Measurements from ENCODE around the gene AP4E1.
"Not testable (repeated sequence)": the region's sequence is repeated elsewhere in the genome, so short reads cannot be mapped to it uniquely, and the experiment has no call there.

AP4E1 gene

DNA sequence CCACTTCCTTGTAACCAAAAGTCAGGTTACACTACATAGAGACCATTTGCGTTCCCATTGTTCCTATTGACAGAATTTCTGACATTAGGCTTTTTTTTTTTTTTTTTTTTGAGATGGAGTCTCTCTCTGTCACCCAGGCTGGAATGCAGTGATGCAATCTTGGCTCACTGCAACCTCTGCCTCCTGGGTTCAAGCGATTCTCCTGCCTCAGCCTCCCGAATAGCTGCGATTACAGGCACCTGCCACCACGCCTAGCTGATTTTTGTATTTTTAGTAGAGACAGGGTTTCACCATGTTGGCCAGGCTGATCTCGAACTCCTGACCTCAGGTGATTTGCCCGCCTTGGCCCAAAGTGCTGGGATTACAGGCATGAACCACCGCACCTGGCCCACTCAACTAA, 7.1 kb upstream of the AP4E1 start:
- H3K9ac ChIP-seq (ENCODE audit: low read depth, low read length, poor library complexity); H2AK5ac ChIP-seq (ENCODE audit: low read depth, low read length); DNase-seq (ENCODE audit: low spot score); H3K23ac ChIP-seq (ENCODE audit: low read depth, low read length, poor library complexity); H3K27ac ChIP-seq (replicated peaks; ENCODE audit: low read length); H4K91ac ChIP-seq (ENCODE audit: low read depth, low read length, poor library complexity); H3K36me3 ChIP-seq (replicated peaks in 1 of 2; ENCODE audit: control insufficient read depth in 2 of 2, insufficient read depth in 2 of 2, low read length in 2 of 2); H3K18ac ChIP-seq (ENCODE audit: low read length); H3K14ac ChIP-seq (ENCODE audit: low read length); H2BK12ac ChIP-seq (ENCODE audit: low read length); H3K9me3 ChIP-seq (replicated peaks in 1 of 2; ENCODE audit: control insufficient read depth in 2 of 2, insufficient read depth in 1 of 2, low read depth in 1 of 2, low read length in 2 of 2); H3K27me3 ChIP-seq (ENCODE audit: control insufficient read depth in 3 of 3, insufficient read depth in 3 of 3, low read depth in 1 of 3, low read length in 3 of 3); H3K4me1 ChIP-seq (ENCODE audit: control insufficient read depth in 2 of 2, insufficient read depth in 1 of 2, low read depth in 1 of 2, low read length in 2 of 2); H2AFZ ChIP-seq (ENCODE audit: low read length); H3K79me1 ChIP-seq (ENCODE audit: low read depth, low read length); H3K4me3 ChIP-seq (ENCODE audit: low read length in 2 of 2); H2BK15ac ChIP-seq (ENCODE audit: low read length); H3K4ac ChIP-seq (ENCODE audit: low read length); H2BK5ac ChIP-seq (ENCODE audit: low read length); H2BK120ac ChIP-seq (ENCODE audit: low read depth, low read length); H4K8ac ChIP-seq (ENCODE audit: low read depth, low read length); H3K4me2 ChIP-seq (ENCODE audit: insufficient read depth, low read length, poor library complexity, severe bottlenecking): not testable (repeated sequence)
- WGBS, 2 donors (ENCODE audit: extremely low coverage in 2 of 2, insufficient read length in 2 of 2, insufficient replicate concordance in 1 of 2): no CpG with 5 or more reads among the region's 8 CpGs

DNA sequence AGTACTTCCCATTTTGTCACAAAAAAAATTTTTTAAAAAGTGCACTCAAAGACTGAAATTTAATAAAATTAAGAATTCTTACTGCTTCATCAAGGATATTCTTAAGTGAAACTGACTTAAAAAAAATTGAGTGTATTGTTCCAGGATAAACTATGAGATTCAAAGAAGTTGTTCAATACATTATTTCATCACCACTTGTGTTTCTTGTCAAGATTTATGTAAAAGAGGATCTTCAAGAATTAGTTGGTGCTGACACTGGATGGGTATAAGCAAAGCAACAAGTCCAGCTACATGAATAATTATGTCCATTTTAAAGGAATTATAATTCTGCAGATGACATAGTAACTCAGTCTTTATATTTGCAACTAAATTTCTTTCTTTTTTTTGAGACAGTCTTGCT, 4.3 kb upstream of the AP4E1 start:
- Histone ChIP-seq H4K91ac (ENCODE audit: low read depth, low read length, poor library complexity) (no peak overlapping the region), H3K27ac (replicated peaks; ENCODE audit: low read length) (no peak overlapping the region), H3K9me3 (replicated peaks in 1 of 2; ENCODE audit: control insufficient read depth in 2 of 2, insufficient read depth in 1 of 2, low read depth in 1 of 2, low read length in 2 of 2) (no peaks in the 10 kb centered on the region), H3K4me3 (ENCODE audit: low read length in 2 of 2) (no peak overlapping the region), H2BK15ac (ENCODE audit: low read length) (no peak overlapping the region), H3K18ac (ENCODE audit: low read length) (no peak overlapping the region), H4K8ac (ENCODE audit: low read depth, low read length) (no peak overlapping the region), H3K79me1 (ENCODE audit: low read depth, low read length) (no peaks in the 10 kb centered on the region), H3K4me2 (ENCODE audit: insufficient read depth, low read length, poor library complexity, severe bottlenecking) (no peak overlapping the region), H2AK5ac (ENCODE audit: low read depth, low read length) (no peak overlapping the region), H3K23ac (ENCODE audit: low read depth, low read length, poor library complexity) (no peak overlapping the region), H2BK12ac (ENCODE audit: low read length) (no peak overlapping the region), H3K4ac (ENCODE audit: low read length) (no peak overlapping the region), H3K36me3 (replicated peaks in 1 of 2; ENCODE audit: control insufficient read depth in 2 of 2, insufficient read depth in 2 of 2, low read length in 2 of 2) (peaks cover 0 to 4% of the 10 kb centered on the region in 2 donors), H3K4me1 (ENCODE audit: control insufficient read depth in 2 of 2, insufficient read depth in 1 of 2, low read depth in 1 of 2, low read length in 2 of 2) (peaks cover 3 to 5% of the 10 kb centered on the region in 2 donors), H3K14ac (ENCODE audit: low read length) (no peak overlapping the region), H2AFZ (ENCODE audit: low read length) (no peak overlapping the region), H2BK5ac (ENCODE audit: low read length) (no peak overlapping the region), H3K9ac (ENCODE audit: low read depth, low read length, poor library complexity) (no peak overlapping the region), H2BK120ac (ENCODE audit: low read depth, low read length) (no peak overlapping the region), H3K27me3 (ENCODE audit: control insufficient read depth in 3 of 3, insufficient read depth in 3 of 3, low read depth in 1 of 3, low read length in 3 of 3) (no peaks in the 10 kb centered on the region)
- DNase-seq (ENCODE audit: low spot score): no peak

GRCh38 chr15:50905055-50905454, 3.4 kb upstream of the AP4E1 start:
- Histone ChIP-seq H3K4ac (ENCODE audit: low read length) (no peak overlapping the region), H2AFZ (ENCODE audit: low read length) (no peak overlapping the region), H3K27me3 (ENCODE audit: control insufficient read depth in 3 of 3, insufficient read depth in 3 of 3, low read depth in 1 of 3, low read length in 3 of 3) (no peaks in the 10 kb centered on the region), H4K8ac (ENCODE audit: low read depth, low read length) (no peak overlapping the region), H3K79me1 (ENCODE audit: low read depth, low read length) (no peaks in the 10 kb centered on the region), H3K9ac (ENCODE audit: low read depth, low read length, poor library complexity) (no peak overlapping the region), H4K91ac (ENCODE audit: low read depth, low read length, poor library complexity) (no peak overlapping the region), H3K18ac (ENCODE audit: low read length) (no peak overlapping the region), H2BK120ac (ENCODE audit: low read depth, low read length) (no peak overlapping the region), H3K4me1 (ENCODE audit: control insufficient read depth in 2 of 2, insufficient read depth in 1 of 2, low read depth in 1 of 2, low read length in 2 of 2) (peaks cover 3 to 5% of the 10 kb centered on the region in 2 donors), H3K36me3 (replicated peaks in 1 of 2; ENCODE audit: control insufficient read depth in 2 of 2, insufficient read depth in 2 of 2, low read length in 2 of 2) (peaks cover 0 to 4% of the 10 kb centered on the region in 2 donors), H3K9me3 (replicated peaks in 1 of 2; ENCODE audit: control insufficient read depth in 2 of 2, insufficient read depth in 1 of 2, low read depth in 1 of 2, low read length in 2 of 2) (no peaks in the 10 kb centered on the region), H2AK5ac (ENCODE audit: low read depth, low read length) (no peak overlapping the region), H2BK5ac (ENCODE audit: low read length) (no peak overlapping the region), H3K23ac (ENCODE audit: low read depth, low read length, poor library complexity) (no peak overlapping the region), H3K4me3 (ENCODE audit: low read length in 2 of 2) (no peak overlapping the region), H2BK15ac (ENCODE audit: low read length) (no peak overlapping the region), H3K4me2 (ENCODE audit: insufficient read depth, low read length, poor library complexity, severe bottlenecking) (no peak overlapping the region), H3K14ac (ENCODE audit: low read length) (no peak overlapping the region), H3K27ac (replicated peaks; ENCODE audit: low read length) (no peak overlapping the region), H2BK12ac (ENCODE audit: low read length) (no peak overlapping the region)
- no peak for DNase-seq (ENCODE audit: low spot score)
- WGBS, 2 donors (ENCODE audit: extremely low coverage in 2 of 2, insufficient read length in 2 of 2, insufficient replicate concordance in 1 of 2): no CpG with 5 or more reads among the region's 4 CpGs

GRCh38 chr15:50906954-50907600, 1.4 kb upstream of the AP4E1 start:
- peak overlapping the region; percentile 99 for H2AFZ ChIP-seq (ENCODE audit: low read length)

More at GRCh38 chr15:50906954-50907600, 1.4 kb upstream of the AP4E1 start:
- Histone ChIP-seq H2BK15ac (ENCODE audit: low read length) (no peak overlapping the region), H3K9ac (ENCODE audit: low read depth, low read length, poor library complexity) (no peak overlapping the region), H3K79me1 (ENCODE audit: low read depth, low read length) (no peaks in the 10 kb centered on the region), H3K4ac (ENCODE audit: low read length) (no peak overlapping the region), H3K4me2 (ENCODE audit: insufficient read depth, low read length, poor library complexity, severe bottlenecking) (no peak overlapping the region), H3K14ac (ENCODE audit: low read length) (no peak overlapping the region), H2AK5ac (ENCODE audit: low read depth, low read length) (no peak overlapping the region), H3K4me1 (ENCODE audit: control insufficient read depth in 2 of 2, insufficient read depth in 1 of 2, low read depth in 1 of 2, low read length in 2 of 2) (peaks cover 3 to 5% of the 10 kb centered on the region in 2 donors), H3K18ac (ENCODE audit: low read length) (no peak overlapping the region), H3K23ac (ENCODE audit: low read depth, low read length, poor library complexity) (no peak overlapping the region), H2BK120ac (ENCODE audit: low read depth, low read length) (no peak overlapping the region), H2BK12ac (ENCODE audit: low read length) (no peak overlapping the region), H3K27me3 (ENCODE audit: control insufficient read depth in 3 of 3, insufficient read depth in 3 of 3, low read depth in 1 of 3, low read length in 3 of 3) (no peaks in the 10 kb centered on the region), H3K27ac (replicated peaks; ENCODE audit: low read length) (no peak overlapping the region), H3K36me3 (replicated peaks in 1 of 2; ENCODE audit: control insufficient read depth in 2 of 2, insufficient read depth in 2 of 2, low read length in 2 of 2) (peaks cover 0 to 14% of the 10 kb centered on the region in 2 donors), H3K9me3 (replicated peaks in 1 of 2; ENCODE audit: control insufficient read depth in 2 of 2, insufficient read depth in 1 of 2, low read depth in 1 of 2, low read length in 2 of 2) (no peaks in the 10 kb centered on the region), H2BK5ac (ENCODE audit: low read length) (no peak overlapping the region), H4K91ac (ENCODE audit: low read depth, low read length, poor library complexity) (no peak overlapping the region), H3K4me3 (ENCODE audit: low read length in 2 of 2) (peak overlapping the region in 1 of 2 donors; percentile 80), H4K8ac (ENCODE audit: low read depth, low read length) (no peak overlapping the region)
- DNase-seq (ENCODE audit: low spot score): no peak
- no CpG with 5 or more reads among the region's 16 CpGs for WGBS, 2 donors (ENCODE audit: extremely low coverage in 2 of 2, insufficient read length in 2 of 2, insufficient replicate concordance in 1 of 2)

Measured in neuronal stem cell (in vitro differentiated cells).